Stimulated activated CD8-positive, alpha-beta memory T cell treated with anti-CD3 and anti-CD28 coated beads, Interleukin-15, amount 100 ng/mL, for 48 hours (primary cell): ENCODE results near the gene CDH8.

Experiments
- DNase-seq, 2 donors: peaks; one replicate each; pipeline ENCODE4 v3.0.0-alpha.2; 2020; ENCODE audit warnings: low read depth in 2 of 2

Gene CDH8

GRCh38 chr16:61644736-61645135 is 391.5 kb downstream of the CDH8 start:
- no peak for DNase-seq

GRCh38 chr16:61617219-61617783 is 418.9 kb downstream of the CDH8 start:
- no peak for DNase-seq

GRCh38 chr16:61616088-61616487 is 420.1 kb downstream of the CDH8 start:
- no peak for DNase-seq

- no peak for DNase-seq
These were observed 424.3 kb downstream of the CDH8 start for GRCh38 chr16:61611847-61612491.

- DNase-seq, result no peak
These were observed 429.7 kb downstream of the CDH8 start for GRCh38 chr16:61606581-61606980.
